ENCODE measurements around the gene IPO11. TPM values are rescaled to one million over a fixed set of nuclear protein-coding genes. Genes with fewer than 3 reads are reported as not detected.
A peak's percentile ranks its signal among the peaks of the same experiment; 100 is the strongest.

IPO11 gene
- total RNA-seq, 1 donor = 38.1 TPM

GRCh38 chr5:62569470-62569869 lies 156.9 kb downstream of the IPO11 start:
- peak; percentile 39 for DNase-seq (ENCODE audit: low read depth)
- TF ChIP-seq, protein P1, sequence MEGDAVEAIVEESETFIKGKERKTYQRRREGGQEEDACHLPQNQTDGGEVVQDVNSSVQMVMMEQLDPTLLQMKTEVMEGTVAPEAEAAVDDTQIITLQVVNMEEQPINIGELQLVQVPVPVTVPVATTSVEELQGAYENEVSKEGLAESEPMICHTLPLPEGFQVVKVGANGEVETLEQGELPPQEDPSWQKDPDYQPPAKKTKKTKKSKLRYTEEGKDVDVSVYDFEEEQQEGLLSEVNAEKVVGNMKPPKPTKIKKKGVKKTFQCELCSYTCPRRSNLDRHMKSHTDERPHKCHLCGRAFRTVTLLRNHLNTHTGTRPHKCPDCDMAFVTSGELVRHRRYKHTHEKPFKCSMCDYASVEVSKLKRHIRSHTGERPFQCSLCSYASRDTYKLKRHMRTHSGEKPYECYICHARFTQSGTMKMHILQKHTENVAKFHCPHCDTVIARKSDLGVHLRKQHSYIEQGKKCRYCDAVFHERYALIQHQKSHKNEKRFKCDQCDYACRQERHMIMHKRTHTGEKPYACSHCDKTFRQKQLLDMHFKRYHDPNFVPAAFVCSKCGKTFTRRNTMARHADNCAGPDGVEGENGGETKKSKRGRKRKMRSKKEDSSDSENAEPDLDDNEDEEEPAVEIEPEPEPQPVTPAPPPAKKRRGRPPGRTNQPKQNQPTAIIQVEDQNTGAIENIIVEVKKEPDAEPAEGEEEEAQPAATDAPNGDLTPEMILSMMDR (IDR thresholded peaks at IDR 0.05; ENCODE audit: insufficient read depth, low read length) = no peak
- no peak overlapping the region for H3K4me3 ChIP-seq (ENCODE audit: low read depth, low read length)

- TF ChIP-seq, protein P1 (IDR thresholded peaks at IDR 0.05; ENCODE audit: insufficient read depth, low read length) = no peak
Measured at GRCh38 chr5:62572918-62573514, 160.5 kb downstream of the IPO11 start.

GRCh38 chr5:62574599-62574998 lies 162.0 kb downstream of the IPO11 start:
- no peak for DNase-seq (ENCODE audit: low read depth)
- no peak overlapping the region for H3K4me3 ChIP-seq (ENCODE audit: low read depth, low read length)
- TF ChIP-seq, protein P1 (IDR thresholded peaks at IDR 0.05; ENCODE audit: insufficient read depth, low read length) = no peak

More at GRCh38 chr5:62572918-62573514, 160.5 kb downstream of the IPO11 start:
- no peak overlapping the region for H3K4me3 ChIP-seq (ENCODE audit: low read depth, low read length)
- no peak for DNase-seq (ENCODE audit: low read depth)

DNA sequence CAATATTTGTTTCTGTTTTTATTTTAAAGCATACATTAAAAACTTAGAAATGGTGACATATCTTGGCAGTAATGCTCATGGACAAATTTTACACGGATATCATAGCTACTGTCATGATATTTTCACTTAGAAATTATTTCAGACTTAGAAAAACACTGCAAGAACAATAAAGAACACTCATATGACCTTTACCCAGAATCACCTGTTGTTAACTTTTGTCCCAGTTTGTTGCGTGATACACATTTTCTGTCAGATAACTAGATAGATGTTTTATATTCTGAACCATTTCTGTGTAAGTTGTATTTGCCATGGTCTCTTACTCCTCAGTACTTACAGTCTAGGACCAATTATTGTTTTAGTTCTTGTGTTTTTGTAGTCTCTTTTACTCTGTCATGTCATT lies 162.5 kb downstream of the IPO11 start:
- TF ChIP-seq, protein P1 (IDR thresholded peaks at IDR 0.05; ENCODE audit: insufficient read depth, low read length) = no peak
- H3K4me3 ChIP-seq (ENCODE audit: low read depth, low read length) = no peak overlapping the region
- DNase-seq (ENCODE audit: low read depth) = no peak

DNA sequence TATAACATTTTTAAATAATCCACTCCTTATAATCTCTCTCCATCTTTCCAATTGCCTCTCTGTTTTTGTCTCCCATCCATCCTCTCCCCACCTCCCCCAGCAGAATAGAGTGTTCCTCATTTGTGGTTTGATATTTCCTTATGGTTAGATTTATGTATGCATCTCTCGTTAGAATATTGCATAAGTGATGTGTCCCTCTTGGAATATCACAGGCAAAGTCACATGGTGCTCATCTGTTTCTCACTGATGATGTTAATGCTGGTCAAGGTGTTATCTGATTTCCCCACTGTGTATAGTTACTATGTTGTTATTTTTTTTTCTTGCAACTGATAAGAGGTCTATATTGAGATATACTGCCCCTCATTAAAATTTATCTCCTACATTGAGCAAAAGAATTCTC lies 162.9 kb downstream of the IPO11 start:
- DNase-seq (ENCODE audit: low read depth) = no peak
- H3K4me3 ChIP-seq (ENCODE audit: low read depth, low read length) = no peak overlapping the region
- TF ChIP-seq, protein P1 (IDR thresholded peaks at IDR 0.05; ENCODE audit: insufficient read depth, low read length) = no peak

DNA sequence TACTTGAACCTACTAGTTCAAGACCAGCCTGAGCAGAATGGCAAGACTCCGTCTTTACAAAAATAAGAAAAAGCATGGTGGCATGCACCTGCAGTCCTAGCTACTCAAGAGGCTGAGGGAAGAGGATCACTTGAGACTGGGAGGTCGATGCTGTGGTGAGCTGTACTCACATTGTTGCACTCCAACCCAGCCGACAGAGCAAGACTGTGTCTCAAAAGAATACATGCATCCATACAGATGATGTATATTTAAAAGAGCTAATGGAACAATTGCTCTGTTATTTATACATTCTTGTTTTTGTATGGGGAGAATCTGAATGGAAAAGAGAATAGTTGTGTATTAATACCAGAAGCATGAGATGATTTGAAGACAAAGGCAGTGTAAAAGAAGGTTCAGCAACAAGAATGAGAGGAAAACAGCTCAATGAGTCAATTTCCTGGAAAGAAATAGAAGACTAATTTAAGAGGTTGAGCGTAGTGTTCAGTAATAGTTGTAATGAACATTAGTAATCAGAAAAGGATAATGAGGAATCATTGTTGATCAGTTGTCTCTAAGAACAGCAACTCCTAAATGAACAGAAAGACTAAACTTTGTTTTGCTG lies 164.1 kb downstream of the IPO11 start:
- DNase-seq (ENCODE audit: low read depth) = no peak
- H3K4me3 ChIP-seq (ENCODE audit: low read depth, low read length) = no peak overlapping the region
- TF ChIP-seq, protein P1 (IDR thresholded peaks at IDR 0.05; ENCODE audit: insufficient read depth, low read length) = no peak
